LHCN-M2 (cell line): ENCODE results near the gene STING1. TPM values are rescaled to one million over a fixed set of nuclear protein-coding genes. Genes with fewer than 3 reads are reported as not detected.
"Not testable (repeated sequence)": the region's sequence is repeated elsewhere in the genome, so short reads cannot be mapped to it uniquely, and the experiment has no call there.

Experiments
- DNase-seq: peaks from one replicate; pipeline ENCODE4 v3.0.0-alpha.2; 2012; ENCODE audit warnings: low read depth
- total RNA-seq: library from RNA; depleted of rRNA; stranded (reverse); fragments of >200 nt; gene quantifications from 2 replicates; pipeline ENCODE4 v1.2.3, GENCODE V29; 2014

STING1 gene
- total RNA-seq, 1 experiment from 2014 or later: 92.7 TPM

DNA sequence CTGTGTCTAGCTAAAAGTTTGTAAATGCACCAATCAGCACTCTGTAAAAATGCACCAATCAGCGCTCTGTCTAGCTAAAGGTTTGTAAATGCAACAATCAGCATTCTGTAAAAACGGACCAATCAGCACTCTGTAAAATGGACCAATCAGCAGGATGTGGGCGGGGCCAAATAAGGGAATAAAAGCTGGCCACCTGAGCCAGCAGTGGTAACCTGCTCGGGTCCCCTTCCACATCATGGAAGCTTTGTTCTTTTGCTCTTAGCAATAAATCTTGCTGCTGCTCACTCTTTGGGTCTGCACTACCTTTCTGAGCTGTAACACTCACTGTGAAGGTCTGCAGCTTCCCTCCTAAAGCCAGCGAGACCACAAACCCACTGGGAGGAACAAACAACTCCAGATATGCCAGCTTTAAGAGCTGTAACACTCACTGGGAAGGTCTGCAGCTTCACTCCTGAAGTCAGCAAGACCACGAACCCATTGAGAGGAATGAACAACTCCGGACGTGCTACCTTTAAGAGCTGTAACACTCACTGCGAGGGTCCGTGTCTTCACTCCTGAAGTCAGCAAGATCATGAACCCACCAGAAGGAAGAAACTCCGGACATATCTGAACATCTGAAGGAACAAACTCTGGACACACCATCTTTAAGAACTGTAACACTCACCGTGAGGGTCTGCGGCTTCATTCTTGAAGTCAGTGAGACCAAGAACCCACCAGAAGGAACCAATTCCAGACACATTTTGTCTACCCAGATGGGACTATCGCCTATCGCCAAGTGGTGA is 20.7 kb upstream of the STING1 start:
- DNase-seq: not testable (repeated sequence)

DNA sequence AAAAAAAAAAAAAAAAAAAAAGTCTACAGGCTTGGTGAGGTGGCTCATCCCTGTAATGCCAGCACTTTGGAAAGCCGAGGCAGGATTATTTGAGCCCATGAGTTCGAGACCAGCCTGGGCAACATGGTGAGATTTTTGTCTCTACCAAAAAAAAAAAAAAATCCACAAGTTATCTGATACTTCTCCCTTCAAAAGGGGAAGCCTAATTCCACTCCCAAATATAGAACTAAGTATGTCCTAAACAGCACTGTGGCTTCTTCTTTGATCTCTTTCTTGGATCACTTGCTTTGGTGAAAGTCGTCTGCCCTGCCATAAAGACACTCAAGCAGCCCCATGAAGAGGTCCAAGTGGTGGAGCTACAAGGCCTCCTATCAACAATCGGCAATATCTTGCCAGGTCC is 18.8 kb upstream of the STING1 start:
- DNase-seq: no peak

DNA sequence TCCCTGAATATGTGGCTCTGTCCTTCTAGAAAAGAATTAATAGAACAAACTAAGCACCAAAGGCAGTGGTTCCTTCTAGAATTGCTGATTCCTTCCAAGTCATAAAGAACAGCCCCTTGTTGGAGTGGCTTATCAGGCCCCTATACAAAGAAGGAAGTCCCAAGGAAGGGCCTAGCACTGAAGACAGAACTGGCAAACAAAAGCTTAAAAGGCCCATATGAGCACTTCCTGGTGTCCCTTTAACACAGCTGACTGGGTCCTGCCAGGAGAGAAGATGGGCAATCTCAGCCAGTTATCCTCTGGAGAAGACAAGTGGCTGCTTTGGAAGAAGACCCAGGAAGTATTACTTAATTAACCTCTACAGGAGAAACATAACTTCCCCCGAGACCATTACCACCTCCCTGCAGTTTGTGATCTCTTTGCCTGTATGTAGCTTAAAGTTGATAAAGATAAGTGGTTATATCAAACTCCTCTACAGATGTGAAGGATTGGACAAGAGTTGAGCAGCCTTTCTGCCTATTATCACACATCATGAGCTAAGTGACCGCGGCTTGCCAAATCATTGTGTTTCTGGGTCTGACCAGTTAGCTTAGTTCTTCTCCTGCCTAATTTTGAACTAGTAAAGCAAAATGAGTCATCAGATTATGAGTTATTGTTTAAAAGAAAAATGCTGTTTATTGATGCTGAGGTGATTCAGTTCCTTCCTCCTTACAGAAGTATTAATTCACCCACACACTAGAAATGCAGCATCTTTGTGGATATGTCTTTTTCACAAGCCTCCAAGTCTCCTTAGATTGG is 13.3 kb upstream of the STING1 start:
- peak; percentile 72 for DNase-seq

DNA sequence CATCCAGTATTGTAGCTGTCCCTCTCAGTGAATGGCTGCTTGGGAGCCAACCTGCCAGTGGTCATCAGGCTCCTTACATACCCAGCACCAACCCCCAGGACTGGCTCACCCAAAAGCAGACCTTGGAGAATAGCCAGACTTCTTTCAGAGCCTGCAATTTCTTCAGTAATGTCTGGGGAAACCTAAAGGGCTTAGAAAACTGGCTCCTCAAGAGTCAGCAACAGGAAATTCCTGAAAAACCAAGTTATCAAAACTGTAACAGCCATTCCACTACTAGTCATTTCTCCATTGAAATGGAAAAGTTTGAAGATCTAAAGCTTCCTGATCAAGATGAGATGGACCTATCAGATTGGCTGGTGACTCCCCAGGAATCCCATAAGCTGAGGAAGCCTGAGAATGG is 12.3 kb upstream of the STING1 start:
- DNase-seq: no peak

DNA sequence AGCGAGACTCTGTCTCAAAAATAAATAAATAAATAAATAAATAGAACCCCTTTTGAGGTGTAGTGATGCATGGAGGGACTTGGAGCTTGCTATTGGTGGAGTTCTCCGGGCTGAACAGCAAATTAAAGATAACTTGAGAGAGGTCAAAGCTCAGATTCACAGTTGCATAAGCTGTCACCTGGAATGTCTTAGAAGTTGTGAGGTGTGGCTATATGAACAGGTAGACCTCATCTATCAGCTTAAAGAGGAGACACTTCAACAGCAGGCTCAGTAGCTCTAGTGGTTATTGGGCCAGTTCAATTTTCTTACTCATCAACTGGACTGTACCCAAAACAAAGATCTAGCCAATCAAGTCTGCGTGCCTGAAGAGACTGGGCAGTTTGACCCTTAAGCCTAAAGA is 11.7 kb upstream of the STING1 start:
- no peak for DNase-seq

DNA sequence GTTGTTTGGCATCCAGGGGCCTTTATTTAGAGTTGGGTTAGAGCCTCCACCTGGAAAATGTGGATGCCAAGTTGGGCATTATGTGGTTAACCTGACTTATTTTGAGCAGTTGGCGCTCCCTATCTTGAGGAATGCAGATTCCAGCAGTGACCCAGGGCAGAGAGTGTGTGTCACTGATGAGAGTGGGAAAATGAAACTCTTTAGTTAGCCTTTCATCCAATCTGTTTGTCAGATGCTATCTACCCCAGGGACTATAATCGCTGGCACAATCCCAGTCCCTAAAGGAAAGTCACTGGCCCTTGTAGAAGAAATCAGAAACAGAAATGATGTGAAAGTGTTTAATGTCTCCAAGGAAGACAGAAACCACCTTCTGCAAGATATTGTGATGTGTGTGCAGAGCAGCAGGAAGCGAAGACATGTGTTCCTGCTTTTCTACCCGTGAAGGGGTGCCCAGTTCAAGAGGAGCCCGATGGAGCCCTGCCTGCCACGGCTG is 10.2 kb upstream of the STING1 start:
- DNase-seq: peak; percentile 83

DNA sequence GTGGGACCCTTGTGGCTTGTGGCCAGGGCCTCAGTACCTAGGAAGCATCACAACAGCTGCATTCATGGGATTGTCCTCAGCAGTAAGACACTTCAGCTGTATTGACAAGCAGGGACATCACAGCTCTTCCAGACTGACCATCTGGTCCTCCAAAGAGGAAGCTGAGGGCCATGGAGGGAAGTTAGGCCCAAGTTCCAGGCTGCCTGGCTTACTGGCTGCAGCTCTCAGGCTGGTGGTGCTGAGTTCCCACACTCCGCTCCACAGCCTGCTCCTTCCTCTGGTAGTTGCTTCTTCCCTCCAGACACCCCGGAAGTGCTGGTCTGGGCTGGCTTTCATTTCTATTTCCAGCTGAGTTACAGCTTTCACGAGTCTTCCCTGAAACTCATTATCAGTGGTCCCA is 5.7 kb upstream of the STING1 start:
- DNase-seq: no peak

DNA sequence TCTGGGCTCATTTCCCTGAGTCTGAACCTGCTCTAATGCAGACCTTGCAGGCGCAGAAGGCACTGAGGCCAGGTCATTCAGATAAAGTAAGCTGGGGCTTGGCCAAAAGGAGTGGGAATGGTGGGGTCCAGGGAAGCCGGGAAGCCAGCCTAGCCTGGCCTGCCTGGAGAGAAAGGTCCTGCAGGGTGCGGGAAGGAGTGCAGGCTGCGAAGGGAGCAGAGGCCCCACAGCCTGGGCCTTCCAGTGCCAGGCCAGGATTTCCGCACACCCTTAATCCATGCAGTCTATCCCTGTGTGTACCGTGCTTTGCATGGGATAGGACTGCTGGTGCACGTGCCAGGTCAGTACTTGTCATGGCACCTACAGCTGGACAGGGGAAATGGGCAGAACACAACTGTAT is 3.6 kb upstream of the STING1 start:
- DNase-seq: no peak

DNA sequence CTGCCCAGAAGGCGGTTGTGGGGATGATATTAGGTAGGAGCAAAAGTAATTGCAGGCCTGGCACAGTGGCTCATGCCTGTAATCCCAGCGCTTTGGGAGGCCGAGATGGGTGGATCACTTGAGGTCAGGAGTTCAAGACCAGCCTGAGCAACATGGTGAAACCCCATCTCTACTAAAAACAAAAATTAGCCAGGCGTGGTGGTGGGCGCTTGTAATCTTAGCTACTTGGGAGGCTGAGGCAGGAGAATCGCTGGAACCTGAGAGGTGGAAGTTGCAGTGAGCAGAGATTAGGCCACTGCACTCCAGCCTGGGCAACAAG is 291 bp upstream of the STING1 start:
- not testable (repeated sequence) for DNase-seq

DNA sequence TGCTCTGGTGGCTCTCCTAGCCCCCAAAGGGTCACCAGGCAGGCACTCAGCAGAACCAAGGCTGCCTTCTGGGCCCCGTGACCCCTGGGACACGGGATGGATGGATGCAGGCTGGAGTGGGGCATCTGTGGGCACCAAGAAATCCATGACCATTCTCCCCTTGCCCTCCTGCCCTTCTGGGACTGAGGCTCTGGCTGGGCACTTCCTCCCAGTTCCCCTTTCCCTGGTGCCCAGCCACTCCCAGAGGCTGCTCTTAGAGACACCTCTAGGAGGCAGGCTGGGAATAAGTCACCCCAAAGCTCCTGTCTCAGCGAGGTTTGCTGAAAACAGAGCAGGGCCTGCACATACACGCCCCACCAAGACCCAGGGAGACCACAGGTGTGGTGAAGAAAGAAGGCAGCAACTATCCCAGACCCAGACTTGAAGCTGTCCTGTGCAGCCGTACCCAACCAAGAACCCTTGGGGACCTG is 943 bp downstream of the STING1 start:
- peak; percentile 74 for DNase-seq

DNA sequence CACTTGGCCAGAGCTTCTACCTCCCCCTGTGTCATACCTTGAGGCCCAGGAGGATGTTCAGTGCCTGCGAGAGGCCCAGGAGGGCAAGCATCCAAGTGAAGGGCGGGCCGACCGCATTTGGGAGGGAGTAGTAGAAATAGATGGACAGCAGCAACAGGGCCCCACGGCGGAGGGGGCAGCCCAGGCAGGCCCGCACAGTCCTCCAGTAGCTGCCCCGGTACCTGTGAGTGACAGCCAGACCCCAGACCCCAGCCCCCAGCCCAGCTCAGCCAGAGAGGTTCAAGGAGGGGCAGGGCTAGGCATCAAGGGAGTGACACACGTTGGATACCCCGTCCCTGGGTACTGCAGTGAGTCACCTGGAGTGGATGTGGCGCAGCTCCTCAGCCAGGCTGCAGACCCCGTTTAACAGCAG is 1.4 kb downstream of the STING1 start:
- peak; percentile 71 for DNase-seq

DNA sequence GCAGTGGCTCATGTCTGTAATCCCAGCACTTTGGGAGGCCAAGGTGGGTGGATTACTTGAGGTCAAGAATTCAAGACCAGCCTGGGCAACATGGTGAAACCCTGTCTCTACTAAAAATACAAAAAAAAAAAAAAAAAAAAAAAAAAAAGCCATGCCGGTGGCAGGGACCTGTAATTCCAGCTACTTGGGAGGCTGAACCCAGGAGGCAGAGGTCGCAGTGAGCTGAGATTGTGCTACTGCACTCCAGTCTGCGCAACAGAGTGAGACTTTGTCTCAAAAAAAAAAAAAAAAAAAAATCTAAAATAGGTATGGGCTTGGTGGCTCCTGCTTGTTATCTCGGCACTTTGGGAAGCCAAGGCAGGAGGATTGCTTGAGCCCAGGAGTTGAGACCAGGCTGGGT is 2.8 kb downstream of the STING1 start:
- not testable (repeated sequence) for DNase-seq

DNA sequence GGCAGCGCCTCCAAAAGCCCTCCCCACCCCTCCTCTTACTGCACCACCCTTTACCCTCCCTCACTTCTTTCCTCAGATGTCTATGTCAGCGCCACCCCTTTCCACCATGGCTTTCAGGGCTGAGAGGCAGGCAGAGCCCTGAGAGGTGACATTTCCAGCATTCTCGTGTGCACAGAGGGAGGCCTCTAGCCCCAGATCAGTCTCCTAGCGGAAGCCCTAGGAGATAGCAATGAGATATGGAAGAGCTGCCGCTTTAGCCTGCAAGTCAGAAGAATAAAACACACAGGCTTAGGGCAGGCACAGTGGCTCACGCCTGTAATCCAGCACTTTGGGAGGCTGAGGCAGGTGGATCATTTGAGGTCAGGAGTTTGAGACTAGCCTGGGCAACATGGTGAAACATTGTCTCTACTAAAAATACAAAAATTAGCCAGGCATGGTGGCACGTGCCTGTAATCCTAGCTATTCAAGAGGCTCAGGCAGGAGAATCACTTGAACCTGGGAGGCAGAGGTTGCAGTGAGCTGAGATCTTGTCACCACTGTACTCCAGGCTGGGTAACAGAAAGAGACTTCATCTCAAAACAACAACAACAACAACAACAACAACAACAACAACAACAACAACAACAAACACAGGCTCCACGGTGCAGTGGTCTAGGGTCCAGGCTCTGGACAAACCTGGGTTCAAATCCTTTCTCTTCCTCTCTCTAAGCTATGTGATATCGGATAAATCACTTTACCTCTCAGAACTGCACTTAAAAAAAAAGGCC is 3.7 kb downstream of the STING1 start:
- DNase-seq: not testable (repeated sequence)

DNA sequence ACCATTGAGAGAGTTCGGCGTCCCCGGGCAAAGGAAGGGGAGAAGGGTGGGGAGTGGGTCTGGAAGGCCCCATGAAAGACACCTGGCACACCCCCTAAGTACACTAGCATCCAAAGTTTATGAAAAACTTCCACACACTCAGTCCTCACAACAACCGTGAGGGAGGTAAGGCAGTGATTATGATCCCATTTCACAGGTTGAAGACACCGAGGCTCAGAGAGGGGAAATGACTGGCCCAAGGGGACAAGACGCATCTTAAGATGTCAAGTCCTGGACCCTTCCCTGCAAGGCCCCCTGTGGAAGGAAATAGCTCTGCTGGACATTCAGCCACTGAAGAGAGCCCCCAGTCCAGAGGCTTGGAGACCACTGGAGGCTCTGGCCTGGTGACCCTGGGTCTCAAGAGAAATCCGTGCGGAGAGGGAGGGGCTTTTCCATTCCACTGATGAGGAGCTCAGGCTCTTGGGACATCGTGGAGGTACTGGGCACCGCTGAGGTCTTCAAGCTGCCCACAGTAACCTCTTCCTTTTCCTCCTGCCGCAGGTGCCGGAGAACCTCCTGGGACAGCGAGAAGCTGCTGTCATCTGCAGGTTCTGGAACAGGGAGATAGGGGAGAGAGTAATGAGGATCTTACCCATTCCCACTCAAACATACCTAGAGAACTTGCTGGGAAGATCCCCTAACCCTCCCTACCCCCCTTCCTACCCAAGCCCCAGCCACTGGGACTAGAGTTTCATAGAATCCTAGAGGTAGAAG is 6.5 kb downstream of the STING1 start:
- no peak for DNase-seq

DNA sequence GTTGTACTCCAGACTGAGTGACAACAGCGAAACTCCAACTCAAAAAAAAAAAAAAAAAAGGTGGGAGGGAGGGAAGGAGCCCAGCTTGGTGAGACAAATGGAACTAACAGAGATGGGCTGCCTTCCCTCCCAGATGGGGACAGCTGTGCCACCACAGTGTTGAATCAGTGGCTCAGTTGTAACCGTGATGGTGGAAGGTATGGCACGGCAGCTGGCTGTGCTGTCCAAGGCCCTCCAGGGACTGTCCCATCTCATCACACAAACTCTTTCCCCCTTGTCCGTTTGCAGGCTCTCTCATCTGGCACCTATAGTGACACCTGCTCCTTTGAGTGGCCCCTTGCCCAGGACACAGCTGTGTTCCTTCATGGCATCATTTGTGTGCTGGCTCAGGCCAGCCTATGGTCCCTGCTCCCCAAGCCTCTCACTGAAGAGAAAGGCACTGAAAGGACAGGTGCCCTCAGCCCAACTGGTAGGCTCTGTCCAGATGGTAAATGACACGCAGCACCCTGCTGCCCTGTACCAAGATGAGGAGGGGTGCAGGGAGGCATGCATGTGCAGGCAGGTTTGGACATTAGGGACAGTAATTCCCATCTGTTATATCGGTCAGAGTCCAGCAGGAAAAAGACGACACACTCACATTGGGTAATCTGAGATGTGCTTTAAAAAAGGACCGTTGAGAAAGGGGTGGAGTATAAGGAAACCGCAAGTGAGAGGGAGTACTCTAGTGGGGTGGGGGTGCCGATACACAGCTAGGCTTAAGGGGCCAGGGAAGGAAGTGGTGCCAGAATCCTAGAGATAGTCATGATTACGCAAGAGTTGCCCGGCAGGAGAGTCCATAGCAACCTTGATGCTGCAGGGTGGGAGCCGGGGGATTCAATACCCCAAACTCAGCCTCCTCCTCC is 7.4 kb downstream of the STING1 start:
- DNase-seq: peak; percentile 84

DNA sequence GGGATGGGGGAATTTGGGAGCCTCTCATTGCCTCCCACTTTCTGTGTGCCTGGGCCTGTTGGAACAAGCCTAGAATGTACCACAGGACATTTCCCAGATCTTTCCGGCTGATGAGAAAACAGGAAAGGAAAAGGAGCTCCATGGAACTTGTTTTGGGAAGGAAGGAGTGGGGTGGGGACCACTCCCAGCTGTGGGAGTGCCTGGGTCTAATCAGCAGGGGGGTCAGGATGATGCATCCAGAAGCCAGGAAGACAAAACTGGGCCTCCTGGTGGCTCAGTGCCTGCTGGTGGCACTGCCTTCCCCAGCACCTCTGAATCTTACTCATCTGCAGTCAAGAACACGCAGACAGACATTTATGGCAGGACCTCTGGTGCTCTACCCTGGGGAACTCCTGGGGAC is 9.0 kb downstream of the STING1 start:
- no peak for DNase-seq

DNA sequence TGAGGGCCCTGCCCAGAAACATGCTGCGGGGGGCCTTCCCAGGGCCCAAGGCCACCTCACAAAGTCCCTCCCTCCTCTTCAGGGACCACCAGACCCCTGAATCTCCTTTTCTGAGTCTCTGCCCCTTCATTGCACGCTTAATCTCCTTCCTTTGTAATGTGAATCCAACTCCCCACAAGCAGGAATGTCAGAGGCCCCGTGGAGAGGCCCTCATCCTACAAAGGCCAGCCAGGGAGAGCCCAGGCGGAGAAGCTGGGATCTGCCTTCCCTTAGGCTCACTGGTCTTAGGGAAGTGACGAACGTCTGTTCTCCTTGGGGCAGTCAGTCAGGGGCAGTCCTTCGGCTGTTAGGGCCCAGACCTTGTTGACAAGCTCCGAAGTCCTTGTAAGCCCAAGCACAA is 9.5 kb downstream of the STING1 start:
- no peak for DNase-seq

DNA sequence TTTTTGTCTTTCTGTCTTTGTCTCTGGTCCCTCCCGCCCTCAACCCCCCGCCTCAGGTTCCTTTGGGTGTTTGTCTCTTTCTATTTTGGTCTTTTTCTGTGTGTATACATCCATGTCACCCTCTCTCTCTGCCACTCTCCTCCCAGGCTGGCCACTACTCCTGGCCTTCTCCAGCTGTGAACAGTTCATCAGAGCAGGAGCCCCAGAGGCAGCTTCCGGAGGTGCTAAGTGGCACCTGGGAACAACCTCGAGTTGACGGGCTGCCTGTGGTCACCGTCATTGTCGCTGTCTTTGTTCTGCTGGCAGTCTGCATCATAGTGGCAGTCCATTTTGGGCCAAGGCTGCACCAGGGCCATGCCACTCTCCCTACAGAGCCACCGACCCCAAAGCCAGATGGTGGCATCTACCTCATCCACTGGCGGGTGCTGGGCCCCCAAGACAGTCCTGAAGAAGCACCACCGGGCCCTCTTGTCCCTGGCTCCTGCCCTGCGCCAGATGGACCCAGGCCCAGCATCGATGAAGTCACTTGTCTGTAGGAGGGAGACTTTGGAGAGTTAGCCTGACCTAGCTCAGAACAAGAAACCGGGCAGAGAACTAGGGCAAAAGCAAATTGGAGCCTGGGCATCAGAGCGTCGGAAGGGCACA is 10.1 kb downstream of the STING1 start:
- DNase-seq: no peak

DNA sequence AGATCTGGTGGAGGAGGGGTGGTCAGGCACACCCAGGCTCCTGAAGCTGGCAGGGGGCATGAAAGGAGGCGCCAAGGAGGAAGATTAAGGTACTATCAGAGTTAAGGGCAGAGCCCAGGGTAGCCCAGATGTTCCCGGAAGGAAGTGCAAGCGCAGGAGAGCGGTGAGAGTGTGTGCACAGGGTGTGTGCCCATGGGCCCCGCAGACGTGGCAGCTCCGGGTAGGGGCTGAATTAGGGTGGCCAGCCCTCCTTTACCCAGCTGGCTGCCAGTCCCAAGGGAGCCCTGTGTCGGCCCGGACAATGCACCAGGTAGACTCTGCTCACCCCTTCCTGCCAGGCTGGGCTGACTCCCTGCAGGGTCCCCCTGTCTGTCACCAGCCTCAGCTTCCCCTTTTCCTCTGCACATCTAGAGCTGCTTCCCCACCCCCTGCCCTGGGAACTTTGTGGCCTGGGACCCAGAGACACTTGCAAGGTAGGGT is 11.7 kb downstream of the STING1 start, which contains the start of gene SMIM33:
Gene SMIM33 (plus strand): TSS at position 184 of the 480 bp plus-strand sequence. CDS start 118 bp downstream, at position 302.
- no peak for DNase-seq
